HEK293 (cell line): ENCODE results near the gene OR2V2.

Experiments
- KLF1 ChIP-seq: fragments of 450-650 bp; formaldehyde crosslinking; IDR thresholded peaks from 2 replicates; pipeline ENCODE4 v1.5.1; 2016; ENCODE audit warnings: missing biosample characterization, missing genetic modification characterization
- KLF8 ChIP-seq: fragments of 450-650 bp; formaldehyde crosslinking; IDR thresholded peaks from 2 replicates; pipeline ENCODE4 v1.5.1; 2016; ENCODE audit warnings: missing biosample characterization, missing genetic modification characterization
- MEIS1 ChIP-seq: sonication (generic); formaldehyde crosslinking; IDR thresholded peaks from 2 replicates; pipeline ENCODE4 v1.8.1; 2022; ENCODE audit warnings: missing genetic modification reagents, mild to moderate bottlenecking, borderline replicate concordance
- MZF1 ChIP-seq: fragments of 450-650 bp; formaldehyde crosslinking; IDR thresholded peaks from 2 replicates; pipeline ENCODE4 v1.5.1; 2017; ENCODE audit warnings: missing biosample characterization, missing genetic modification characterization, borderline replicate concordance
- OVOL3 ChIP-seq: fragments of 450-650 bp; formaldehyde crosslinking; IDR thresholded peaks from 2 replicates; pipeline ENCODE4 v1.5.1; 2016; ENCODE audit warnings: missing biosample characterization, missing genetic modification characterization
- PRDM10 ChIP-seq: fragments of 450-650 bp; formaldehyde crosslinking; IDR thresholded peaks from 2 replicates; pipeline ENCODE4 v1.5.1; 2016; ENCODE audit warnings: missing biosample characterization, missing genetic modification characterization
- SP3 ChIP-seq: fragments of 450-650 bp; formaldehyde crosslinking; IDR thresholded peaks from 2 replicates; pipeline ENCODE4 v1.5.1; 2016; ENCODE audit warnings: missing biosample characterization, missing genetic modification characterization
- ZBTB10 ChIP-seq: fragments of 450-650 bp; formaldehyde crosslinking; IDR thresholded peaks from 2 replicates; pipeline ENCODE4 v1.5.1; 2016; ENCODE audit warnings: missing biosample characterization, missing genetic modification characterization
- ZBTB48 ChIP-seq: fragments of 450-650 bp; formaldehyde crosslinking; IDR thresholded peaks from 2 replicates; pipeline ENCODE4 v1.5.1; 2016; ENCODE audit warnings: missing biosample characterization, missing genetic modification characterization
- ZBTB8A ChIP-seq: fragments of 450-650 bp; formaldehyde crosslinking; IDR thresholded peaks from 2 replicates; pipeline ENCODE4 v1.5.1; 2016; ENCODE audit warnings: missing biosample characterization, missing genetic modification characterization
- ZFP37 ChIP-seq: fragments of 450-650 bp; formaldehyde crosslinking; IDR thresholded peaks from 2 replicates; pipeline ENCODE4 v1.5.1; 2016; ENCODE audit warnings: missing biosample characterization, missing genetic modification characterization
- ZNF133 ChIP-seq: fragments of 450-650 bp; formaldehyde crosslinking; IDR thresholded peaks from 2 replicates; pipeline ENCODE4 v1.5.1; 2016; ENCODE audit warnings: missing biosample characterization, missing genetic modification characterization
- ZNF157 ChIP-seq: fragments of 450-650 bp; formaldehyde crosslinking; IDR thresholded peaks from 2 replicates; pipeline ENCODE4 v1.5.1; 2016; ENCODE audit warnings: missing biosample characterization, missing genetic modification characterization
- ZNF274 ChIP-seq, 2 experiments: fragments of 200-500 bp in 1 of 2; fragments of 450-650 bp in 1 of 2; sonication (Bioruptor generic) in 1 of 2; formaldehyde crosslinking in 1 of 2; IDR thresholded peaks; 2 replicates each; pipeline versions ENCODE4 v1.5.1 to v1.6.1; 2014 to 2016; ENCODE audit warnings: borderline replicate concordance in 1 of 2, inconsistent platforms in 1 of 2, low read length in 1 of 2, missing biosample characterization in 1 of 2, missing genetic modification characterization in 1 of 2
- ZNF292 ChIP-seq: fragments of 450-650 bp; formaldehyde crosslinking; IDR thresholded peaks from 2 replicates; pipeline ENCODE4 v1.5.1; 2016; ENCODE audit warnings: low read depth, missing biosample characterization, missing genetic modification characterization, borderline replicate concordance
- ZNF324 ChIP-seq: fragments of 450-650 bp; formaldehyde crosslinking; IDR thresholded peaks from 2 replicates; pipeline ENCODE4 v1.5.1; 2016; ENCODE audit warnings: missing biosample characterization, missing genetic modification characterization
- ZNF362 ChIP-seq: fragments of 450-650 bp; formaldehyde crosslinking; IDR thresholded peaks from 2 replicates; pipeline ENCODE4 v1.5.1; 2016; ENCODE audit warnings: missing biosample characterization, missing genetic modification characterization
- ZNF423 ChIP-seq: fragments of 450-650 bp; formaldehyde crosslinking; IDR thresholded peaks from 2 replicates; pipeline ENCODE4 v1.5.1; 2016; ENCODE audit warnings: missing biosample characterization, missing genetic modification characterization
- ZNF549 ChIP-seq: fragments of 450-650 bp; IDR thresholded peaks from 2 replicates; pipeline ENCODE4 v1.5.1; 2018; ENCODE audit warnings: missing biosample characterization, missing genetic modification characterization, mild to moderate bottlenecking, inconsistent platforms, moderate library complexity
- ZNF555 ChIP-seq: fragments of 450-650 bp; formaldehyde crosslinking; conservative IDR thresholded peaks from 2 replicates; pipeline ENCODE4 v1.5.1; 2017; ENCODE audit warnings: missing biosample characterization, mild to moderate bottlenecking, missing genetic modification characterization, inconsistent platforms
- ZNF558 ChIP-seq: fragments of 450-650 bp; formaldehyde crosslinking; IDR thresholded peaks from 2 replicates; pipeline ENCODE4 v1.5.1; 2016; ENCODE audit warnings: missing biosample characterization, missing genetic modification characterization
- ZNF600 ChIP-seq: fragments of 450-650 bp; formaldehyde crosslinking; IDR thresholded peaks from 2 replicates; pipeline ENCODE4 v1.5.1; 2016; ENCODE audit warnings: missing biosample characterization, missing genetic modification characterization
- ZNF624 ChIP-seq: fragments of 450-650 bp; formaldehyde crosslinking; IDR thresholded peaks from 2 replicates; pipeline ENCODE4 v1.5.1; 2017; ENCODE audit warnings: missing biosample characterization, missing genetic modification characterization
- ZNF785 ChIP-seq: fragments of 450-650 bp; formaldehyde crosslinking; IDR thresholded peaks from 2 replicates; pipeline ENCODE4 v1.5.1; 2016; ENCODE audit warnings: missing biosample characterization, missing genetic modification characterization
- ZSCAN4 ChIP-seq: fragments of 450-650 bp; formaldehyde crosslinking; IDR thresholded peaks from 2 replicates; pipeline ENCODE4 v1.5.1; 2017; ENCODE audit warnings: missing biosample characterization, missing genetic modification characterization
- TF ChIP-seq, protein P1 (sequence below): fragments of 450-650 bp; formaldehyde crosslinking; IDR thresholded peaks from 2 replicates; pipeline ENCODE4 v1.5.1; 2017; ENCODE audit warnings: missing biosample characterization, mild to moderate bottlenecking, missing genetic modification characterization, moderate library complexity
- TF ChIP-seq, protein P2 (sequence below): fragments of 450-650 bp; formaldehyde crosslinking; IDR thresholded peaks from 2 replicates; pipeline ENCODE4 v1.5.1; 2017; ENCODE audit warnings: missing biosample characterization, missing genetic modification characterization

The OR2V2 gene

GRCh38 chr5:181098762-181099601 is 48.4 kb upstream of the OR2V2 start (continued):
- TF ChIP-seq ZBTB48 (tag by site-specific recombination) (no peak), ZNF555 (no peak), ZNF292 (no peak), PRDM10 (tag by site-specific recombination) (0 out of 2 replicates have a peak, but pooled peaks have one; percentile 11), KLF1 (tag by site-specific recombination) (peak; percentile 75), ZNF362 (tag by site-specific recombination) (peak; percentile 91), ZNF133 (no peak), MEIS1 (CRISPR knock-in tag) (no peak), ZNF785 (tag by site-specific recombination) (no peak), ZNF274 (IDR thresholded peaks at IDR 0.05; ENCODE audit: low read length) (no peak), ZNF274 (tag by site-specific recombination; IDR thresholded peaks at IDR 0.05; ENCODE audit: borderline replicate concordance) (no peak), ZSCAN4 (no peak), ZNF423 (tag by site-specific recombination) (no peak), ZNF324 (tag by site-specific recombination) (no peak), OVOL3 (tag by site-specific recombination) (no peak), ZNF624 (no peak), ZBTB10 (tag by site-specific recombination) (no peak; the same call in 1 of the 2 replicates), SP3 (tag by site-specific recombination) (peak; percentile 60; the same call in 1 of the 2 replicates), ZNF558 (tag by site-specific recombination) (no peak), ZNF549 (no peak), MZF1 (tag by site-specific recombination) (no peak), ZNF157 (tag by site-specific recombination) (no peak), ZNF600 (tag by site-specific recombination) (peak; percentile 71; the same call in 1 of the 2 replicates), ZFP37 (tag by site-specific recombination) (no peak), ZBTB8A (tag by site-specific recombination) (peak; percentile 87), KLF8 (tag by site-specific recombination) (peak; percentile 88)
- TF ChIP-seq, protein P1, sequence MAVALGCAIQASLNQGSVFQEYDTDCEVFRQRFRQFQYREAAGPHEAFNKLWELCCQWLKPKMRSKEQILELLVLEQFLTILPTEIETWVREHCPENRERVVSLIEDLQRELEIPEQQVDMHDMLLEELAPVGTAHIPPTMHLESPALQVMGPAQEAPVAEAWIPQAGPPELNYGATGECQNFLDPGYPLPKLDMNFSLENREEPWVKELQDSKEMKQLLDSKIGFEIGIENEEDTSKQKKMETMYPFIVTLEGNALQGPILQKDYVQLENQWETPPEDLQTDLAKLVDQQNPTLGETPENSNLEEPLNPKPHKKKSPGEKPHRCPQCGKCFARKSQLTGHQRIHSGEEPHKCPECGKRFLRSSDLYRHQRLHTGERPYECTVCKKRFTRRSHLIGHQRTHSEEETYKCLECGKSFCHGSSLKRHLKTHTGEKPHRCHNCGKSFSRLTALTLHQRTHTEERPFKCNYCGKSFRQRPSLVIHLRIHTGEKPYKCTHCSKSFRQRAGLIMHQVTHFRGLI (tag by site-specific recombination), result no peak
- TF ChIP-seq, protein P2, sequence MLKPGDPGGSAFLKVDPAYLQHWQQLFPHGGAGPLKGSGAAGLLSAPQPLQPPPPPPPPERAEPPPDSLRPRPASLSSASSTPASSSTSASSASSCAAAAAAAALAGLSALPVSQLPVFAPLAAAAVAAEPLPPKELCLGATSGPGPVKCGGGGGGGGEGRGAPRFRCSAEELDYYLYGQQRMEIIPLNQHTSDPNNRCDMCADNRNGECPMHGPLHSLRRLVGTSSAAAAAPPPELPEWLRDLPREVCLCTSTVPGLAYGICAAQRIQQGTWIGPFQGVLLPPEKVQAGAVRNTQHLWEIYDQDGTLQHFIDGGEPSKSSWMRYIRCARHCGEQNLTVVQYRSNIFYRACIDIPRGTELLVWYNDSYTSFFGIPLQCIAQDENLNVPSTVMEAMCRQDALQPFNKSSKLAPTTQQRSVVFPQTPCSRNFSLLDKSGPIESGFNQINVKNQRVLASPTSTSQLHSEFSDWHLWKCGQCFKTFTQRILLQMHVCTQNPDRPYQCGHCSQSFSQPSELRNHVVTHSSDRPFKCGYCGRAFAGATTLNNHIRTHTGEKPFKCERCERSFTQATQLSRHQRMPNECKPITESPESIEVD (tag by site-specific recombination), result no peak
